Measurements from ENCODE around the gene ELOVL5.

ELOVL5 gene

DNA sequence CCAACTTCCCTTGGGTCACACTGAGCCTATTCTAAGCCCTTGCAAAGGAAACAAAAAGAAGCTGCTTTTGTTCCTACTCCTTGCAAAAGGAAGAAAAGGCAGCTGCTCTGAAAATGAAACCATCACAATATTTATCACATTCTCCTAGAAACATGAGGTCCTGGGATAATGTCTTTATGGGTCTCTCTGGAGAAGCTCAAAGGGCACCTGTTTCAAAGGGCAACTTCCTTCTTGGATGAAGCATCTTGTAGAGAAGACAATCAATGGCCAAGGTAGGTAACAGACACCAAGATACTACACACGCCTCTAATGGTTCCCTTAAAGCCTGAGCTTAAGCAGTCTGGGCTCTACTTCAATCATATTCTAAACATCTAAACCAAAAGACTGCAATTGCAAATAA, 10.4 kb downstream of the ELOVL5 start:
- no peak overlapping the region for H2AFZ ChIP-seq (ENCODE audit: low read length)
- H3K4me3 ChIP-seq (ENCODE audit: low read length): no peak overlapping the region
- no peak for DNase-seq
- H3F3A ChIP-seq (ENCODE audit: insufficient read depth, low read length): peaks cover 24% of the 10 kb centered on the region
- 0 out of 2 replicates have a peak overlapping the region, but pooled peaks have one; percentile 8 for H3K4me2 ChIP-seq (ENCODE audit: low read depth, low read length)
- H3K9ac ChIP-seq (ENCODE audit: low read length): no peak overlapping the region
- H3K36me3 ChIP-seq (replicated peaks; ENCODE audit: insufficient read depth, low read length): no peaks in the 10 kb centered on the region
- H3K9me3 ChIP-seq (replicated peaks; ENCODE audit: insufficient read depth, low read length): no peaks in the 10 kb centered on the region
- no peaks in the 10 kb centered on the region for H4K20me1 ChIP-seq (ENCODE audit: insufficient read depth, low read length)
- H3K27ac ChIP-seq (ENCODE audit: low read length): peak overlapping the region; percentile 3; the same call in 1 of the 2 replicates
- TF ChIP-seq EZH2 (optimal IDR thresholded peaks at IDR 0.05; ENCODE audit: low read depth, low read length) (no peak), EZH2phosphoT487 (IDR thresholded peaks at IDR 0.05; ENCODE audit: low read length) (no peak)
- TF ChIP-seq, protein P1, sequence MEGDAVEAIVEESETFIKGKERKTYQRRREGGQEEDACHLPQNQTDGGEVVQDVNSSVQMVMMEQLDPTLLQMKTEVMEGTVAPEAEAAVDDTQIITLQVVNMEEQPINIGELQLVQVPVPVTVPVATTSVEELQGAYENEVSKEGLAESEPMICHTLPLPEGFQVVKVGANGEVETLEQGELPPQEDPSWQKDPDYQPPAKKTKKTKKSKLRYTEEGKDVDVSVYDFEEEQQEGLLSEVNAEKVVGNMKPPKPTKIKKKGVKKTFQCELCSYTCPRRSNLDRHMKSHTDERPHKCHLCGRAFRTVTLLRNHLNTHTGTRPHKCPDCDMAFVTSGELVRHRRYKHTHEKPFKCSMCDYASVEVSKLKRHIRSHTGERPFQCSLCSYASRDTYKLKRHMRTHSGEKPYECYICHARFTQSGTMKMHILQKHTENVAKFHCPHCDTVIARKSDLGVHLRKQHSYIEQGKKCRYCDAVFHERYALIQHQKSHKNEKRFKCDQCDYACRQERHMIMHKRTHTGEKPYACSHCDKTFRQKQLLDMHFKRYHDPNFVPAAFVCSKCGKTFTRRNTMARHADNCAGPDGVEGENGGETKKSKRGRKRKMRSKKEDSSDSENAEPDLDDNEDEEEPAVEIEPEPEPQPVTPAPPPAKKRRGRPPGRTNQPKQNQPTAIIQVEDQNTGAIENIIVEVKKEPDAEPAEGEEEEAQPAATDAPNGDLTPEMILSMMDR (IDR thresholded peaks at IDR 0.05; ENCODE audit: low read length): no peak
- H3K79me2 ChIP-seq (ENCODE audit: low read length): peaks cover 90% of the 10 kb centered on the region
- no peaks in the 10 kb centered on the region for H3K27me3 ChIP-seq (replicated peaks; ENCODE audit: insufficient read depth, low read length)
- peaks cover 45% of the 10 kb centered on the region for H3K4me1 ChIP-seq (ENCODE audit: low read length)
- no peaks in the 10 kb centered on the region for H3K9me2 ChIP-seq (replicated peaks; ENCODE audit: insufficient read depth, low read length)

DNA sequence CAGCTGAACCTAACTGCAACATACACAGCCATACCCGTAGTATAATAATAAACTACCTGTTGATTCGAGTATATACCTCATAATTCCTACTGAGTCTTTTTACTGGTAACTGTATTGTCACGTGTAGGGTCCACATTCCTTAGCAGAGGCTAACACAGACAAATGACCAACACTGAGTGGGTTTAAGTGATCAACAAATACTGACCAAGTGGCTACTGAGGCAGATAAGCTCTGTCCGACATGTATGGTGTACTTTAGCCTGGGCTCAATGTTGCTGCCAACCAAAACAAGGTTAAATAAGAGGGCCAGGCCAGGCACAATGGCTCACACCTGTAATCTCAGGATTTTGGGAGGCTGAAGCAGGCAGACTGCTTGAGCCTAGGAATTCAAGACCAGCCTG, 12.7 kb downstream of the ELOVL5 start:
- Histone ChIP-seq H3F3A (ENCODE audit: insufficient read depth, low read length) (peaks cover 24% of the 10 kb centered on the region), H3K79me2 (ENCODE audit: low read length) (peaks cover 90% of the 10 kb centered on the region), H3K27ac (ENCODE audit: low read length) (peak overlapping the region; percentile 88), H3K4me3 (ENCODE audit: low read length) (peak overlapping the region; percentile 61), H3K27me3 (replicated peaks; ENCODE audit: insufficient read depth, low read length) (no peaks in the 10 kb centered on the region), H3K9ac (ENCODE audit: low read length) (peak overlapping the region; percentile 64), H2AFZ (ENCODE audit: low read length) (no peak overlapping the region), H3K9me2 (replicated peaks; ENCODE audit: insufficient read depth, low read length) (no peaks in the 10 kb centered on the region), H3K9me3 (replicated peaks; ENCODE audit: insufficient read depth, low read length) (no peaks in the 10 kb centered on the region), H3K36me3 (replicated peaks; ENCODE audit: insufficient read depth, low read length) (no peaks in the 10 kb centered on the region), H3K4me1 (ENCODE audit: low read length) (peaks cover 45% of the 10 kb centered on the region), H3K4me2 (ENCODE audit: low read depth, low read length) (peak overlapping the region; percentile 84), H4K20me1 (ENCODE audit: insufficient read depth, low read length) (no peaks in the 10 kb centered on the region)
- no peak for DNase-seq
- TF ChIP-seq EZH2 (optimal IDR thresholded peaks at IDR 0.05; ENCODE audit: low read depth, low read length) (no peak), EZH2phosphoT487 (IDR thresholded peaks at IDR 0.05; ENCODE audit: low read length) (no peak)
- TF ChIP-seq, protein P1 (IDR thresholded peaks at IDR 0.05; ENCODE audit: low read length): no peak

DNA sequence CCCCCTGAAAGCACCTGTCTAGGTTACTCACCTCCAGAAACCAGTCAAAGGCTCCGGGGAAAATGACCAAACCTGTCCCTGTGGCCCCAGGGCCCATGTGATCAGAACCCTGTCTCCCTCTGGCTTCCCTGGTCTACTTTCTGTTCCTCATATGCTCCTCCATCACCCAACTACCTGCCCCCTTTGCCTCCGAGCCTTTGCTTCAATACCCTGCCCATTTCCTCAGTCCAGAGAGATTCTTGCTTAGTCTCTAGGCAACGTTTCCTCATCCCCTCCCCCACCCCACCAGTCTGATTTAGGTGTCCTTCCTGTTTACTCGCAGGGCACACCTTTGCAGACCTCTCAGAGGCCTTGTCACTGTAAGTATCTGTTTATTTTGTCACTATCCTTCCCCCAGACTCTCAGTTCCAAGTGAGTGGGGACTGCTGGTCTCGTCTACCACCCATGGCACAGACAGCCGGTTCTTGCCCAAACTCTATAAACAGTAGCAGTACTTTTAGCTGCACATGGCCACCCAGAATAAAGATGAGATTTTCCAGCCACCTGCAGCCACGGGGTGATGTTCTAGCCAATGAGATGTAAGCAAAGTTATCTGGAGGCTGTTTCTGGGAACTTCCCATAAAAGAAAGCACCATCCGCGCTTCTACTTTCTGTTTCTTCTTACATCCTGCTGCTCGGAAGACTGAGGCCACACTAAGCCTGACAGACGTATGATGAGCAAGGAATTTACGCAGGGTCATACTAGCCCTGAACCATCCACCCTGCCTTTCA, 13.3 kb downstream of the ELOVL5 start:
- Histone ChIP-seq H4K20me1 (ENCODE audit: insufficient read depth, low read length) (no peaks in the 10 kb centered on the region), H3F3A (ENCODE audit: insufficient read depth, low read length) (peaks cover 24% of the 10 kb centered on the region), H3K36me3 (replicated peaks; ENCODE audit: insufficient read depth, low read length) (no peaks in the 10 kb centered on the region), H3K9me2 (replicated peaks; ENCODE audit: insufficient read depth, low read length) (no peaks in the 10 kb centered on the region), H2AFZ (ENCODE audit: low read length) (0 out of 2 replicates have a peak overlapping the region, but pooled peaks have one; percentile 7), H3K27ac (ENCODE audit: low read length) (peak overlapping the region; percentile 88), H3K4me1 (ENCODE audit: low read length) (peaks cover 45% of the 10 kb centered on the region), H3K27me3 (replicated peaks; ENCODE audit: insufficient read depth, low read length) (no peaks in the 10 kb centered on the region), H3K4me2 (ENCODE audit: low read depth, low read length) (peak overlapping the region; percentile 84), H3K9ac (ENCODE audit: low read length) (peak overlapping the region; percentile 64), H3K4me3 (ENCODE audit: low read length) (peak overlapping the region; percentile 61), H3K79me2 (ENCODE audit: low read length) (peaks cover 90% of the 10 kb centered on the region), H3K9me3 (replicated peaks; ENCODE audit: insufficient read depth, low read length) (no peaks in the 10 kb centered on the region)
- peak; percentile 77 for DNase-seq
- TF ChIP-seq, protein P1 (IDR thresholded peaks at IDR 0.05; ENCODE audit: low read length): no peak
- TF ChIP-seq EZH2phosphoT487 (IDR thresholded peaks at IDR 0.05; ENCODE audit: low read length) (no peak), EZH2 (optimal IDR thresholded peaks at IDR 0.05; ENCODE audit: low read depth, low read length) (no peak)

Data from MM.1S (cell line).